ENCODE results near the gene SORCS2.

DNA sequence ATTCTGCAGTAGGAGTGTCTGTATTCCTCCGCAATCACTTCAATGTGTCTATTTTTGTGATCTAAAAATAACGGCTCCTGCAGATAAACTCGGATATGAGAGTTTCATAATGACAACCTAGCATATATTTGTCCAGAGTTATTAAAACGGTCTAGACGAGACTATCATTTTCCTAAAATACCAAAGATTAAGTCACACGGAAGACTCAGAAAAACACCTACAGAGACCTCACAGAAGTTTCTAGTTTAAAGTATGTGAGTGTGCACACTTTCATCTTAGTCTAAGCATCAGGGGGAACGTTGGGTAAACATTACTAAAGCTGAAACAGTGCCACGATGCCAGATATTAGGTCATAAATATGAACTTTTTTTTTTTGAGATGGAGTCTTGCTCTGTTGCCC, 590.4 kb downstream of the SORCS2 start:
- TF ChIP-seq, protein P1, sequence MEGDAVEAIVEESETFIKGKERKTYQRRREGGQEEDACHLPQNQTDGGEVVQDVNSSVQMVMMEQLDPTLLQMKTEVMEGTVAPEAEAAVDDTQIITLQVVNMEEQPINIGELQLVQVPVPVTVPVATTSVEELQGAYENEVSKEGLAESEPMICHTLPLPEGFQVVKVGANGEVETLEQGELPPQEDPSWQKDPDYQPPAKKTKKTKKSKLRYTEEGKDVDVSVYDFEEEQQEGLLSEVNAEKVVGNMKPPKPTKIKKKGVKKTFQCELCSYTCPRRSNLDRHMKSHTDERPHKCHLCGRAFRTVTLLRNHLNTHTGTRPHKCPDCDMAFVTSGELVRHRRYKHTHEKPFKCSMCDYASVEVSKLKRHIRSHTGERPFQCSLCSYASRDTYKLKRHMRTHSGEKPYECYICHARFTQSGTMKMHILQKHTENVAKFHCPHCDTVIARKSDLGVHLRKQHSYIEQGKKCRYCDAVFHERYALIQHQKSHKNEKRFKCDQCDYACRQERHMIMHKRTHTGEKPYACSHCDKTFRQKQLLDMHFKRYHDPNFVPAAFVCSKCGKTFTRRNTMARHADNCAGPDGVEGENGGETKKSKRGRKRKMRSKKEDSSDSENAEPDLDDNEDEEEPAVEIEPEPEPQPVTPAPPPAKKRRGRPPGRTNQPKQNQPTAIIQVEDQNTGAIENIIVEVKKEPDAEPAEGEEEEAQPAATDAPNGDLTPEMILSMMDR (conservative IDR thresholded peaks at IDR 0.05; ENCODE audit: low read depth, low read length), result no peak
- TF ChIP-seq EZH2 (IDR thresholded peaks at IDR 0.05; ENCODE audit: low read length, unreplicated experiment) (no peak), EZH2phosphoT487 (IDR thresholded peaks at IDR 0.05; ENCODE audit: borderline replicate concordance, low read length) (no peak)

All from PC-3 (cell line).